Measurements from ENCODE around the gene DFFA. TPM values are rescaled to one million over a fixed set of nuclear protein-coding genes. Genes with fewer than 3 reads are reported as not detected.

DFFA gene, protein sequence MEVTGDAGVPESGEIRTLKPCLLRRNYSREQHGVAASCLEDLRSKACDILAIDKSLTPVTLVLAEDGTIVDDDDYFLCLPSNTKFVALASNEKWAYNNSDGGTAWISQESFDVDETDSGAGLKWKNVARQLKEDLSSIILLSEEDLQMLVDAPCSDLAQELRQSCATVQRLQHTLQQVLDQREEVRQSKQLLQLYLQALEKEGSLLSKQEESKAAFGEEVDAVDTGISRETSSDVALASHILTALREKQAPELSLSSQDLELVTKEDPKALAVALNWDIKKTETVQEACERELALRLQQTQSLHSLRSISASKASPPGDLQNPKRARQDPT
- total RNA-seq (ENCODE audit: low replicate concordance) = 40.3 and 45.9 TPM in 2 replicates

DNA sequence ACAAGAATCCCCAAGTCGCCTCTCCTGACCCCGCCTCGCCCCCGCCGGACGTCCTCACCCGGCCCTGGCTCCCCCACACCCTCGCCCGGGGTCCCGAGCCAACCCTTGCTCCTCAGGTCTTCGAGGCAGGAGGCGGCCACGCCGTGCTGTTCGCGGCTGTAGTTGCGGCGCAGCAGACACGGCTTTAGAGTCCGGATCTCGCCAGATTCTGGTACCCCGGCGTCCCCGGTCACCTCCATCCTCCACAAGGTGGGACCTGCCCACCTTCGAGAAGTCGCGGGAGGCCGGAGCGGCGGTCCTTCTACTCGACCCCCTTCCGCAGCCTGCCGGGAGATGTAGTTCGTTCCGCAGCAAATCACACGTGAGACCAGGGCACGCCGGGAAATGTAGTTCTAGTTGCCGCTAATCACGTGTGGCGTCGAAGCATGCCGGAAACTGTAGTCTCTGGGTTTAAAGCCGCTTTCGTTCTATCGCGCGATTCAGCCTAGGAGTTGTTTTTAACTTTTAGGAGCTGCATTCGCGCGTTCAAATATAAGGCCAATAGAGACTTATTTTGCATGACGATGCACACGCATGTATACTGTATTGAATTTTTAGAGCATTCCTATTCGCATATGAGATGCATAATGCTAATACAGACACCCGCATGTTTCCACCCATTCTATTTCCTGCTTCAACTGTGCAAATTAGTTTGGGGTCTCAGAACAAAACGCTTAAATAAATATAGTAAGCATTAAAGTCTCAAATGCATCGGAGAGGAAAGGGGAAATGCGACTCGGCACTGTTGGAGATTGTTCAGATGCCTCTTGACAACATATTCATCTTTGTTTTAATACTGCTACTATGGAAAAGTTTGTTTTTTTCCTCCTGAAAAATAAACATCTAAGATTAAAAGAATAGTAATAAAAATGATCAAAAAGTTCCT, at the start of gene DFFA:
Gene DFFA, minus strand, starts transcription at position 310 of the 925 bp plus-strand sequence. Its CDS starts 71 bp downstream, at position 239.

DNA sequence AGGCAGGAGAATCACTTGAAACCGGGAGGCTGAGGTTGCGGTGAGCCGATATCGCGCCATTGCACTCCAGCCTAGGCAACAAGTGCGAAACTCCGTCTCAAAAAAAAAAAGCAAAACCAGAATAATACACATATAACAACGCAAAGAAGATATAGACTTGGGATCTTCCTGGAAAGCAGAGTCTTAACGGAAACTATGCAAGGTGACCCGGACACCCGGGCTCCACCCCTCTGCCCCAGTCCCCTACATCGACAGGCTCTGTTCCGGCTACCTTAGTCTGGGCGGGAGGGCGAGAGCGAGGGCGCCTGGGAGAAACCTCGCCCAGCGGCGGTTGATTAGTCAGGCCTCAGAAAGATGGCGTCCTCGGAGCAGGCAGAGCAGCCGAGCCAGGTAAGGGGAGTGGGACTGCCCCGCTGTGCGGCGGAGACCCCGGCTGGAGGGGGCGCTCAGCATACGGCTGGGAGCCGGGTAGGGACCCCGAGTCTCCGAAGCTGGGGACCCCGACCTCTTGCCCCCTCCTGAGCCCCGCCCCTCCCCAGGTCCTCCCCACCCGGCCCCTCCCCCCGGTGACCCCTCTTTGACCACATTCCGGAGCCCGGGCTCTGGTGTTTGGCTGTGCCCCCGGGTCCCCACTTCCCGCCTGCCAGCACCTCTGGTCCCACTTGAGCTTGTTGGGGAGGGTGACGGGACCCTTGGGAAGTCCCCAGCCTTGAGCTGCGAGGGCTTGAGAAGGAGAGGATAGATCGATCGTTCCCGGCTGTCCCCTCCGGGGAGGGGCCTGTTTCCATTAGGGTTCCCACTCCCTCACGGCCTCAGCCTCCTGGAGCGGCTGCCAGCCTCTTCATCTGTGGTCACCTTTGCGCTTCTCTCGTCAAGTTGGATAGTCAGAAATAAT, 2.5 kb upstream of the DFFA start, which contains the start of gene PEX14:
Gene PEX14, plus strand, starts transcription at position 338 of the 895 bp plus-strand sequence. Its CDS starts 17 bp downstream, at position 355.

DNA sequence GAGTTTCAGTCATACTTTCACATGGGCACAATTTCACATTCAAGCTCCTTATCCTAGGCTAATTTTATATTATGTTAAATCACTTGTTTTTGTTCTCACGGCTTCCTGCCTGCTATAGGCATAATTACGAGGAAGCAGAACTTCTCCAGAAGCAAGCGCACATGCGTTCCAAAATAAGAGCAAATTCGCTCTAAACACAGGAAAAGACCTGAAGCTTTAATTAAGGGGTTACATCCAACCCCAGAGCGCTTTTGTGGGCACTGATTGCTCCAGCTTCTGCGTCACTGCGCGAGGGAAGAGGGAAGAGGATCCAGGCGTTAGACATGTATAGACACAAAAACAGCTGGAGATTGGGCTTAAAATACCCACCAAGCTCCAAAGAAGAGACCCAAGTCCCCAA, 22.6 kb downstream of the DFFA start, which contains the start of gene CORT:
Gene CORT, plus strand, starts transcription at position 281 of the 400 bp plus-strand sequence. CDS start 193 bp downstream, outside the sequence.

DNA sequence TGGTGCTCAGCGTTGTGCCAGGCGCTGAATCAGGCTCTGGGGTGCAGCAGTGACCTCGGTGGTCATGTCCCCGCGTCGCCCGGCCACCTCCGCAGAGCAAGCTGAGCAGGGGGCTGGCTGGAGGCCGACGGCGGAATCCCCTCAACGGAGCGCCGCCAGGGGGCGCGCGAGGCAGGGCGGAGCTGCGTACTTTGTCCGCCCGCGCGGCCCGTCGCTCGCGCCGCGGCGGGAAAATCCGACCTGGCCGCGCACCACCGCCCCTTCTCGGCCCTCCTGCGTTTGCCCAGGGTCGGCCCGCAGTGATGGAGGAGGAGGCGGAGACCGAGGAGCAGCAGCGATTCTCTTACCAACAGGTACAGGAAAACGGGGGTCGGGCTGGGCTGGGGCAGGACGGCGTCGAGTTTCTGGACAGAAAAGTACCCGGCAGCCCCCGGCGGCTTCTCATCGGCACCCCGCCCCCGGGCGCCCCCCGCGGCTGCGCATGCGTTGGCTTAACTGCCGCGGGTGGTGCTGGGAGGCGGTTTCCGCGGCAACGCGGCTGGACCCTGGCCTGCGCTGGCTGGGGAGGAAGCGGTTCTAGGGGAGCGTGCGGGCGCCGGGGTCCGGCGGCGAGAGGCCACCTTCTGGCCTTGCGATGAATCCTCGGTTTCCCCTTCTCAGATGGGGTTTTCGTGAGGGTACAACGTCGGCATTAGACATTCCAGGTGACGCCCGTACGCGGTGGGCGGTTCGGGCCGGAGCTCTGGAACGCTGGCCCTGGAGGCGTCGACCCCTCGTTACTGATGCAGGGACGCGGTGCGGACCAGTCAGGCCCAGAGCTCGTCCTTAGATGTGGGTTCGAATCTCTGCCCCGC, 41.9 kb downstream of the DFFA start, which contains the start of gene CENPS:
Gene CENPS, plus strand, starts transcription at position 218 of the 854 bp plus-strand sequence. Its CDS starts 85 bp downstream, at position 303.

Other genes with a start within 250 kb of the DFFA start
- gene PGD, start 73.5 kb downstream of the DFFA start, total RNA-seq (ENCODE audit: low replicate concordance) = 61.6 and 114 TPM in 2 replicates
- gene CENPS, start 42.1 kb downstream of the DFFA start, total RNA-seq (ENCODE audit: low replicate concordance) = 7.5 and 7.9 TPM in 2 replicates
- gene CORT, start 22.5 kb downstream of the DFFA start, total RNA-seq (ENCODE audit: low replicate concordance) = 0.08 TPM in 1 of 2 replicates, not detected in the other
- gene PEX14, start 2.4 kb upstream of the DFFA start, total RNA-seq (ENCODE audit: low replicate concordance) = 9.4 and 13.6 TPM in 2 replicates

Data from smooth muscle cell of the coronary artery (primary cell).